Measurements from ENCODE around the gene KHK.

The KHK gene

GRCh38 chr2:27130396-27130795 is 43.8 kb downstream of the KHK start:
- no peaks in the 10 kb centered on the region for H3K9me3 ChIP-seq (ENCODE audit: control insufficient read depth, insufficient read depth, low read depth, low read length)
- H3K36me3 ChIP-seq (ENCODE audit: control insufficient read depth in 2 of 2, insufficient read depth in 1 of 2, low read length in 2 of 2): peaks cover 4 to 47% of the 10 kb centered on the region in 2 experiments; a peak in 2 of 3 replicates
- TF ChIP-seq ZNF302 (tag by site-specific recombination; IDR thresholded peaks at IDR 0.05; ENCODE audit: low read depth) (no peak), ZFHX2 (tag by site-specific recombination; conservative IDR thresholded peaks at IDR 0.05) (no peak), ZIC2 (tag by site-specific recombination; IDR thresholded peaks at IDR 0.05) (no peak), HOXA7 (CRISPR knock-in tag; IDR thresholded peaks at IDR 0.05; ENCODE audit: borderline replicate concordance) (no peak), ZNF24 (tag by site-specific recombination; IDR thresholded peaks at IDR 0.05) (no peak), ZNF175 (tag by site-specific recombination; IDR thresholded peaks at IDR 0.05) (no peak), ZNF311 (tag by site-specific recombination; IDR thresholded peaks at IDR 0.05; ENCODE audit: borderline replicate concordance) (no peak), GFI1B (tag by site-specific recombination; IDR thresholded peaks at IDR 0.05) (no peak), ZNF701 (tag by site-specific recombination; IDR thresholded peaks at IDR 0.05) (no peak), BCL11A (tag by site-specific recombination; IDR thresholded peaks at IDR 0.05; ENCODE audit: low read depth) (no peak), ZFP69B (tag by site-specific recombination; IDR thresholded peaks at IDR 0.05) (no peak), ZNF629 (tag by site-specific recombination; IDR thresholded peaks at IDR 0.05) (no peak)
- TF ChIP-seq, protein P1, sequence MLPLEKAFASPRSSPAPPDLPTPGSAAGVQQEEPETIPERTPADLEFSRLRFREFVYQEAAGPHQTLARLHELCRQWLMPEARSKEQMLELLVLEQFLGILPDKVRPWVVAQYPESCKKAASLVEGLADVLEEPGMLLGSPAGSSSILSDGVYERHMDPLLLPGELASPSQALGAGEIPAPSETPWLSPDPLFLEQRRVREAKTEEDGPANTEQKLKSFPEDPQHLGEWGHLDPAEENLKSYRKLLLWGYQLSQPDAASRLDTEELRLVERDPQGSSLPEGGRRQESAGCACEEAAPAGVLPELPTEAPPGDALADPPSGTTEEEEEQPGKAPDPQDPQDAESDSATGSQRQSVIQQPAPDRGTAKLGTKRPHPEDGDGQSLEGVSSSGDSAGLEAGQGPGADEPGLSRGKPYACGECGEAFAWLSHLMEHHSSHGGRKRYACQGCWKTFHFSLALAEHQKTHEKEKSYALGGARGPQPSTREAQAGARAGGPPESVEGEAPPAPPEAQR (tag by site-specific recombination; IDR thresholded peaks at IDR 0.05): no peak
- TF ChIP-seq, protein P2, sequence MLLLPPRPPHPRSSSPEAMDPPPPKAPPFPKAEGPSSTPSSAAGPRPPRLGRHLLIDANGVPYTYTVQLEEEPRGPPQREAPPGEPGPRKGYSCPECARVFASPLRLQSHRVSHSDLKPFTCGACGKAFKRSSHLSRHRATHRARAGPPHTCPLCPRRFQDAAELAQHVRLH (tag by site-specific recombination; IDR thresholded peaks at IDR 0.05): no peak
- TF ChIP-seq, protein P3, sequence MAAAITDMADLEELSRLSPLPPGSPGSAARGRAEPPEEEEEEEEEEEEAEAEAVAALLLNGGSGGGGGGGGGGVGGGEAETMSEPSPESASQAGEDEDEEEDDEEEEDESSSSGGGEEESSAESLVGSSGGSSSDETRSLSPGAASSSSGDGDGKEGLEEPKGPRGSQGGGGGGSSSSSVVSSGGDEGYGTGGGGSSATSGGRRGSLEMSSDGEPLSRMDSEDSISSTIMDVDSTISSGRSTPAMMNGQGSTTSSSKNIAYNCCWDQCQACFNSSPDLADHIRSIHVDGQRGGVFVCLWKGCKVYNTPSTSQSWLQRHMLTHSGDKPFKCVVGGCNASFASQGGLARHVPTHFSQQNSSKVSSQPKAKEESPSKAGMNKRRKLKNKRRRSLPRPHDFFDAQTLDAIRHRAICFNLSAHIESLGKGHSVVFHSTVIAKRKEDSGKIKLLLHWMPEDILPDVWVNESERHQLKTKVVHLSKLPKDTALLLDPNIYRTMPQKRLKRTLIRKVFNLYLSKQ (tag by site-specific recombination; IDR thresholded peaks at IDR 0.05; ENCODE audit: borderline replicate concordance): no peak
- no peak overlapping the region for H3K4me3 ChIP-seq (ENCODE audit: low read depth, low read length)
- H3K27ac ChIP-seq (ENCODE audit: extremely low read depth, low read depth, low read length): peak overlapping the region; percentile 8; the same call in 1 of the 2 replicates
- H3K4me1 ChIP-seq (ENCODE audit: control insufficient read depth, insufficient read depth, low read length): no peaks in the 10 kb centered on the region
- POLR2A ChIA-PET: no interaction called here
- CTCF ChIA-PET: no interaction called here

DNA sequence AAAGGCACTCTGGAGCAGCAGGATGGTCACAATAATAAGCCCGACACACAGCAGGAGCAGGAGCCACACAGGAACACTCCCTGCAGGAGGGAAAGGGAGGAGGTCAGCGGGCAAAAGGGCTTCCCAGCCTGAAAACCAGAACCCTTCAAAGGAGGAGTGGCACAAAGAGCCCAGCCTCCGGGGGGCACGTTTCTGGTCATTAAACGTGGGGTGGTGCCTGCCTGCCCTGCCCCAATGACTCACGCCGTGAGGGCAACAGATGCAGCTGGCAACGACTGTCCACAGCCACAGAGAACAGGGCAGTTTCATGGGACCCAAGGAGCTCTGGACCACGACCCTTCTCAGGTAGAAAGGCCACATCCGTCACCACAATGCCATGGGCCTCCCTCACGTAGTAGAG is 44.9 kb downstream of the KHK start:
- TF ChIP-seq PRDM4 (tag by site-specific recombination; IDR thresholded peaks at IDR 0.05) (peak; percentile 25; the same call in 1 of the 2 replicates), ZNF514 (tag by site-specific recombination; IDR thresholded peaks at IDR 0.05) (no peak), ZIC2 (tag by site-specific recombination; IDR thresholded peaks at IDR 0.05) (peak; percentile 37; the same call in 1 of the 2 replicates), ZNF16 (tag by site-specific recombination; IDR thresholded peaks at IDR 0.05; ENCODE audit: low read depth) (no peak), BCL11A (tag by site-specific recombination; IDR thresholded peaks at IDR 0.05; ENCODE audit: low read depth) (no peak)
- no peak overlapping the region for H3K4me3 ChIP-seq (ENCODE audit: low read depth, low read length)
- H3K27ac ChIP-seq (ENCODE audit: extremely low read depth, low read depth, low read length): no peak overlapping the region
- H3K4me1 ChIP-seq (ENCODE audit: control insufficient read depth, insufficient read depth, low read length): no peaks in the 10 kb centered on the region
- CTCF ChIA-PET: interaction anchor here (0.9 kb wide), 1 partner anchor 7 kb away, joined by 3 read pairs; the partner anchor contains the start of gene ABHD1
- no peaks in the 10 kb centered on the region for H3K9me3 ChIP-seq (ENCODE audit: control insufficient read depth, insufficient read depth, low read depth, low read length)
- H3K36me3 ChIP-seq (ENCODE audit: control insufficient read depth in 2 of 2, insufficient read depth in 1 of 2, low read length in 2 of 2): peaks cover 4 to 47% of the 10 kb centered on the region in 2 experiments; a peak in 2 of 3 replicates
- POLR2A ChIA-PET: interaction anchor here (0.6 to 3.6 kb wide), 3 partner anchors 7 to 222 kb away, joined by 3 to 34 read pairs (median 4); partner anchors contain the start of gene ABHD1
